Ramos (cell line): ENCODE measurements around the gene BRPF1.
"Not testable (repeated sequence)": the region's sequence is repeated elsewhere in the genome, so short reads cannot be mapped to it uniquely, and the experiment has no call there.

ENCODE experiments used
- in situ Hi-C: fragments of 300-500 bp; cut with MboI; formaldehyde crosslinking; loops from one replicate; pipeline ENCODE4 v1.14.3; 2022; ENCODE audit warnings: low sequenced_read_pairs; ENCODE audit not compliant: unreplicated experiment

The BRPF1 gene

DNA sequence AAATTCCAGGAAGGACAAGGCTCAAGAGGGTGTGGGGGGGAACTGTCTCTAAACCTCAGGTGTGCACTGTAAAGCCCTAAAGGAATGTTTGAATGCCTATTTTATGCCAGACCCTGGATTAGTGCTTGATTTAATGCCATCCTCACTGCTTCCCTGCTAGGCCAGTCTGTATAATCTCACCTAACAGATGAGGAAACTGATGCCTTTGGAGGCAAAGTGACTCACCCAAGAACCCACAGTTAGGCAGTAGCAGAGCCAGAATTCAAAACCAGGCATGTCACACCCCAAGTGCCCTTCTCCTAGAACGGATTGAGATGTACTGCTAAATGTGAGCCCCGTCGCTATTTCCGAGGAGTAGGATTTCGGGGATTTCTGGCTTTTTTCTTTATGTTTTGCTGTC, 30.4 kb downstream of the BRPF1 start:
- in situ Hi-C loops, result no loop called here

GRCh38 chr3:9762871-9763270, 31.3 kb downstream of the BRPF1 start:
- in situ Hi-C loops, result no loop called here

DNA sequence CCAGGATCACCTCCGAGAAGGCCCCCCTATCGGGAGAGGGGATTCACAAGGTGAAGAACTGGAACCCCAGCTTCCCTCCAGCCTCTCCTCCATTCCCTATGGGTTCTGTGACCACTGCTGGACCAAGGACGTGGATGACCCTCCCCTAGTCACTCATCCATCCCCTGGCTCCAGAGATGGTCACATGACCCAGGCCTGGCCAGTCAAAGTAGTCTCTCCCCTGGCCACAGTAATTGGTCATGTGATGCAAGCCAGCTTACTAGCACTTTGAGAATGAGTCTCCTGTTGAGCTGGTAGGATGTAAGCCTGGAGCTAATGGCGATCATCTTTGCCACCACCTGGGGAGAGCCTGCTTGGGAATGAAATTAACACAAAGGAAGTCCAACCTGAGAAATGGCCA, 34.3 kb downstream of the BRPF1 start:
- in situ Hi-C loops, result no loop called here

DNA sequence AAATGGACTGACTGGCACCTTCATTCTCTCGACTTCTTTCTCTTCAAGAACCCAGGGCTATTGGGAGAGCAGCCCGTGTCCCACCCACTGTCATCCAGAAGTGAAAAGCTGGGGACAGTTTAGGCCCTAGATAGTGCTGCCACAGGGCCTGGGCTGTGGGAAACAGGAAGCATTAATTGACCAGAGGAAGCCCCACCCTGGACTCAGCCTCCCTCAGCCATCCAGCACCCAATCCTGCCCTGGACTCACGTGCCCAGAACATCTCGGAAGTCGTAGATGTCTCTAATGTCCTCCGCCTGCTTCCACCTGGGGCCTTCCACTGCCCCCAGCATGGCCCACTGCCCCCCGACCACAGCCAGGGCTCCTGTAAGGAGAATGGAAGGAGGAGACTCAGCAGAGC, 35.9 kb downstream of the BRPF1 start:
- in situ Hi-C loops, result no loop called here

DNA sequence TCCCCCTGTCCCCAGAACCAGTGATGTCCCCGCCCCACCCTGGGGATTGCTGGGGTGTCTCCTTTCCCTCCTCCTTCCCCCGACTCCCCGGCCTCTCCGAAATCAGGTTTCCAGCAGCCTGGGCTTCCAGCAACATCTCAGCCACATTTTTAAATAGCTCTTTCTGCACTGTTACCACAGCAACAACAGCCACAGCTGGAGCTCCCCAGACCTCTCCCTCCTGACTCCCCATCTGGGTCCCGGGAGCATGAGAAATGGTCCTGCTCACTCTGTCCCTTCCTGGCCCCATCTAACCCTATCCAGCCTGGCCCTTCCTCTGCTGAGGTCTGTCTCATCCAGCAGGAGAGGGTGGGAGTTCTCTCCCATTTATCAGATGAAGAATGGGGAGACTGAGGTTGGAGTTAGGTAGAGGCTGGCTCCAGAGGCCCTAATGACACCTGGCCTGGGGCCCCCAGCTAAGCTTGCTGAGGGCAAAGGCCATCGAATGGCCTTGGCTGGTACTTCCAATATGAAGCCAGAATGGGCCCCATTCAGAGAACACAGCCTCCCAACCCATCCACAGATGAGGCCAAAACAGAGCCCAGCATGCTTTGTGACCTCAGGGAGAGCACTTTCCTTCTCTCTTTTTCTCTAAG, 36.7 kb downstream of the BRPF1 start:
- in situ Hi-C loops, result no loop called here

DNA sequence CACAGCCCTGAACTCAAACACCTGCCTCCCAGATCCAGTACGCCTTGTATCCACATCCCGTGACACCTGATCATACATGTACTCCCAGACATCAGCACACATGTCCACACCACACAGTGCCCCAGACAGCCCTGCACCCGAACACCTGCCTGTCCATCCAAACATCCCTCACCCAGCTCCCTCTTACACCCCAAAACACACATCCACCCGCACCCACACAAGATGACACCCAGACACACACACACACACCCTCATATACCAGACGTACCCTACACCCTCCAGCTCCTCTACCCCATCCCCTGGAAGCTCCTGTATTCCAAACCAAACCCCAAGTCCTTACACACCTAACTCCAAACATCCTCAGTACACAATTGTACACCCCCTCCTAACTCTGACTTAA, 37.5 kb downstream of the BRPF1 start:
- in situ Hi-C loops, result no loop called here

GRCh38 chr3:9769426-9770275, 38.1 kb downstream of the BRPF1 start, which contains the start of gene CAMK1:
TSS of gene CAMK1 (minus strand) at chr3:9769947. CDS start at chr3:9767749, 2,198 bp downstream.
- in situ Hi-C loops, result no loop called here

- in situ Hi-C loops, result no loop called here
These were observed 38.8 kb downstream of the BRPF1 start for GRCh38 chr3:9770276-9770812.

DNA sequence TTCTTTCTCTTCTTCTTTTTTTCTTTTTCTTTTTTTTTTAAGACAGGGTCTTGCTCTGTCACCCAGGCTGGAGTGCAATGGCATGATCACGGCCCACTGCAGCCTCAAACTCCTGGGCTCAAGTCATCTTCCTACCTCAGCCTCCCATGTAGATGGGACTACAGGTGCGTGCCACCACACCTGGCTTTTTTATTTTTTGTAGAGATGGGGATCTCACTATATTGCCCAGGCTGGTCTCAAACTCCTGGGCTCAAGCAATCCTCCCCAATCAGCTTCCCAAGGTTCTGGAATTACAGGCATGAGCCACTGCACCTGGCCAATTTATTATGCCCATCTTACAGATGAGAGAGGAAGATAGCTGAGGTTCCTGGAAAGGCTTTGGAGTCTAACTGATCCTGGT, 39.5 kb downstream of the BRPF1 start:
- in situ Hi-C loops, result not testable (repeated sequence)

GRCh38 chr3:9776896-9777693, 45.6 kb downstream of the BRPF1 start:
- in situ Hi-C loops, result no loop called here

DNA sequence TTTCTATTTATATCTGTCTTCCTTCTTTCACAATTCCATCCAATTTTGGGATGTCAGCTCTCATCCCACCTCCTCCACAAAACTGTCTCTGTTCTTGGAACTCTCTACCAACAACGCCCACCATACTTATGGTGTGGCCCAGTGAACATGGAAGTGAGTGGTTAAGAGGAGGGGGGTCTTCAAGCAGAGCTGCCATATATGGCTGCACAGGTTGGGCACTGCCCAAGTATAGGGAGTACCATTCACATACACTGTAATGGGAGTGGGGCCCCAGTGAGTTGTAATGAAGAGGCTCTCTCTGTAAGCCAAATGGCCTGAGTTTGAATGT, 46.1 kb downstream of the BRPF1 start:
- in situ Hi-C loops, result no loop called here

- in situ Hi-C loops, result no loop called here
These were observed 46.9 kb downstream of the BRPF1 start for GRCh38 chr3:9778143-9779074.

- in situ Hi-C loops, result no loop called here
These were observed 47.6 kb downstream of the BRPF1 start for GRCh38 chr3:9779075-9779593.

- in situ Hi-C loops, result no loop called here
These were observed 48.4 kb downstream of the BRPF1 start for GRCh38 chr3:9779721-9780457.

DNA sequence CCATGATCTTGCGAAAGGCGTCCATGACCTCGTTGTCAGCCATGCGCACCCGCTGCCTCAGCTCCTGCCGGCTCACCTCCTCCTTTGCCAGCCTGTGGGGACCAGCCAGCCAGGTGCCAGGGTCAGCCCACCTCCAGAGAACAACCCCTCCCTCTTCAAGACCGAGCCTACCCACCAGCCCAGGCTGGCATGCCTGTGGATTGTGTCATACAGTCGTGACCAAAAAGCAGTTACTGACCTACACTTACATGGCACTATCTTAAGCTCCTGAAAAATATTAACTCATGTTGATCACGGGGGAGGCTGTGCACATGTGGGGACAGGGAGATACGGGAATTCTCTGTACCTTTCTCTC, 48.9 kb downstream of the BRPF1 start:
- in situ Hi-C loops, result no loop called here

GRCh38 chr3:9780910-9781309, 49.4 kb downstream of the BRPF1 start:
- in situ Hi-C loops, result no loop called here

DNA sequence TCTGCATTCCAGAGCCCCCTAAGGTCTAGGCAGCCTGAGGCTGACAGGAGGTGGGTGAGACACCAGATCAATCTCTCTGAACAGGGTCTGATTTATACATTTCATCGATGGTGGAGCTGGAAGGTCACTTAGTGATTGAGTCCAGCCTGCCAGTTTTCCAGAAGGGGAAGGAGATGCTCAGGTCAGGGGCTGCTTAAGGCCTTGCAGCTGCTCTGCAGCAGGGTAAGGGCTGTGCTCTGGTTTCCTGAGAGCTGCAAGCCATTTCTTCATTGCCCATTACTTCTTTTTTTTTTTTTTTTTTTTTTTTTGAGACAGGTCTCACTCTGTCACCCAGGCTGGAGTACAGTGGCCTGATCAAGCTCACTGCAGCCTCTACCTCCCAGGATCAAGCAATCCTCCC, 50.0 kb downstream of the BRPF1 start:
- in situ Hi-C loops, result no loop called here

- in situ Hi-C loops, result no loop called here
These were observed 50.6 kb downstream of the BRPF1 start for GRCh38 chr3:9781978-9782603.

GRCh38 chr3:9782770-9783169, 51.2 kb downstream of the BRPF1 start:
- in situ Hi-C loops, result no loop called here
